Esophagus squamous epithelium (tissue), 4 donors: ENCODE results near the gene GAA.

Experiments
- CTCF ChIP-seq, 6 experiments: fragments of 450-650 bp in 4 of 6; fragments of 200-600 bp in 2 of 6; sonication (generic) in 2 of 6; IDR thresholded peaks; one replicate each; pipeline ENCODE4 v1.5.1; 2016 to 2019; ENCODE audit warnings: antibody characterized with exemption in 6 of 6, mild to moderate bottlenecking in 4 of 6, moderate library complexity in 4 of 6
- POLR2A ChIP-seq, 4 donors: fragments of 450-650 bp; IDR thresholded peaks; one replicate each; pipeline ENCODE4 v1.6.1; 2017; ENCODE audit warnings: antibody characterized with exemption in 4 of 4, mild to moderate bottlenecking in 4 of 4, moderate library complexity in 3 of 4

- TF ChIP-seq POLR2A (IDR thresholded peaks at IDR 0.05) (no peak), CTCF (IDR thresholded peaks at IDR 0.05) (no peak)
These were observed 52.8 kb downstream of the GAA start for GRCh38 chr17:80154166-80154565.
